GM12865 (cell line): ENCODE measurements around the gene SELPLG.
A peak's percentile ranks its signal among the peaks of the same experiment; 100 is the strongest.
"Not testable (repeated sequence)": the region's sequence is repeated elsewhere in the genome, so short reads cannot be mapped to it uniquely, and the experiment has no call there.

Experiments used
- DNase-seq: peaks from one replicate; pipeline ENCODE4 v3.0.0; 2010; ENCODE audit warnings: low read depth
- H3K4me3 ChIP-seq: 2 replicates; pipeline ENCODE4 v1.5.1; 2011; ENCODE audit warnings: mild to moderate bottlenecking, low read depth, low read length, control low read depth
- CTCF ChIP-seq: IDR thresholded peaks from 2 replicates; pipeline ENCODE4 v1.5.1; 2011; ENCODE audit warnings: low read length, control low read depth, low read depth, inconsistent platforms; ENCODE audit not compliant: insufficient read depth; ENCODE audit errors: missing control alignments

SELPLG gene

GRCh38 chr12:108635201-108635996, 1.7 kb upstream of the SELPLG start:
- no peak for TF ChIP-seq CTCF
- peak overlapping the region; percentile 74 for H3K4me3 ChIP-seq
- peak; percentile 98 for DNase-seq

- H3K4me3 ChIP-seq: peak overlapping the region; percentile 74
- TF ChIP-seq CTCF: no peak
Observed at GRCh38 chr12:108634341-108634751, 652 bp upstream of the SELPLG start.

GRCh38 chr12:108633081-108633533, 587 bp downstream of the SELPLG start:
- H3K4me3 ChIP-seq: peak overlapping the region; percentile 74
- DNase-seq: no peak
- TF ChIP-seq CTCF: no peak

More at GRCh38 chr12:108634341-108634751, 652 bp upstream of the SELPLG start:
- peak; percentile 75 for DNase-seq

- not testable (repeated sequence) for DNase-seq
Observed at GRCh38 chr12:108631261-108631660, 2.4 kb downstream of the SELPLG start.

GRCh38 chr12:108630481-108631207, 3.0 kb downstream of the SELPLG start:
- TF ChIP-seq CTCF: no peak
- DNase-seq: no peak

More at GRCh38 chr12:108631261-108631660, 2.4 kb downstream of the SELPLG start:
- peak overlapping the region; percentile 74 for H3K4me3 ChIP-seq

GRCh38 chr12:108629824-108630476, 3.7 kb downstream of the SELPLG start:
- no peak for TF ChIP-seq CTCF
- no peak for DNase-seq

More at GRCh38 chr12:108630481-108631207, 3.0 kb downstream of the SELPLG start:
- H3K4me3 ChIP-seq: peak overlapping the region; percentile 74

GRCh38 chr12:108629151-108629550, 4.5 kb downstream of the SELPLG start:
- peak overlapping the region; percentile 74 for H3K4me3 ChIP-seq
- DNase-seq: no peak
- no peak for TF ChIP-seq CTCF

More at GRCh38 chr12:108629824-108630476, 3.7 kb downstream of the SELPLG start:
- peak overlapping the region; percentile 74 for H3K4me3 ChIP-seq
